ENCODE results near the gene TMEM69. TPM values are rescaled to one million over a fixed set of nuclear protein-coding genes. Genes with fewer than 3 reads are reported as not detected.
"Not testable (repeated sequence)": the region's sequence is repeated elsewhere in the genome, so short reads cannot be mapped to it uniquely, and the experiment has no call there.

The TMEM69 gene
- total and polyA plus RNA-seq, 2 of the 8 experiments (the other 6 are each of a cell fraction or from before 2014, with no cell fraction given), result 39.0 to 123 TPM

DNA sequence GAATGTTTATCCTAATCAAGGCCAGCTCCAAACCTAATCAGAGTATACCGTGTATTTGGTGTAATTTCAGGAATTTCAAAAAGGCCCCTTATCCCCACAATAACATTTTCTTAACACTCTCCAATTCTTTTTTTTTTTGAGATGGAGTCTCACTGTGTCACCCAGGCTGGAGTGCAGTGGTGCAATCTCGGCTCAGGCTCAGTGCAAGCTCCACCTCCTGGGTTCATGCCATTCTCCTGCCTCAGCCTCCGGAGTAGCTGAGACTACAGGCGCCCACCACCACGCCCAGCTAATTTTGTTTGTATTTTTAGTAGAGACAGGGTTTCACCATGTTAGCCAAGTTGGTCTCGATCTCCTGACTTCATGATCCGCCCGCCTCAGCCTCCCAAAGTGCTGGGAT lies 29.4 kb downstream of the TMEM69 start:
- not testable (repeated sequence) for H2BK15ac ChIP-seq (ENCODE audit: low read length); H3K36me3 ChIP-seq (ENCODE audit: control insufficient read depth in 2 of 4, insufficient read depth in 4 of 4, low read length in 3 of 4); H3K27me3 ChIP-seq (replicated peaks in 1 of 4; ENCODE audit: control insufficient read depth in 3 of 4, extremely low read depth in 1 of 4, insufficient read depth in 3 of 4, low read length in 3 of 4); H3K14ac ChIP-seq (ENCODE audit: insufficient read length); H3K4me3 ChIP-seq (ENCODE audit: extremely low read depth in 1 of 4, insufficient read depth in 2 of 4, low read depth in 3 of 4, low read length in 4 of 4); FAIRE-seq; H3K9ac ChIP-seq (replicated peaks in 1 of 4; ENCODE audit: extremely low read depth in 1 of 4, low read depth in 3 of 4, low read length in 3 of 4); H3K4me2 ChIP-seq (ENCODE audit: insufficient read depth in 1 of 2, low read depth in 2 of 2, low read length in 2 of 2); H3K56ac ChIP-seq (replicated peaks; ENCODE audit: insufficient read length, low read depth, low read length); H3K23me2 ChIP-seq (ENCODE audit: low read depth, low read length); H2BK5ac ChIP-seq (ENCODE audit: low read depth, low read length); H3K79me1 ChIP-seq (ENCODE audit: low read depth, low read length); H3K9me3 ChIP-seq (ENCODE audit: insufficient read depth in 2 of 2, low read depth in 1 of 2, low read length in 1 of 2); H3K4me1 ChIP-seq (replicated peaks in 1 of 4; ENCODE audit: control insufficient read depth in 3 of 4, insufficient read depth in 4 of 4, low read length in 3 of 4); H2BK120ac ChIP-seq (replicated peaks; ENCODE audit: low read depth, low read length); H4K8ac ChIP-seq (ENCODE audit: extremely low read depth, insufficient read depth, low read length); H2AK5ac ChIP-seq (ENCODE audit: low read depth, low read length); H4K91ac ChIP-seq (replicated peaks; ENCODE audit: insufficient read length, low read length); H4K20me1 ChIP-seq (replicated peaks in 1 of 2; ENCODE audit: control insufficient read depth in 1 of 2, insufficient read depth in 2 of 2, low read length in 2 of 2); H3K18ac ChIP-seq (ENCODE audit: extremely low read depth, low read length); DNase-seq (ENCODE audit: low read depth in 1 of 2, low spot score in 2 of 2); H2AFZ ChIP-seq (ENCODE audit: low read length); H2BK20ac ChIP-seq (ENCODE audit: low read length); H3K27ac ChIP-seq (ENCODE audit: low read depth, low read length); H3K23ac ChIP-seq (ENCODE audit: insufficient read length); H4K5ac ChIP-seq (ENCODE audit: insufficient read length, low read depth, low read length); H3K4ac ChIP-seq (replicated peaks; ENCODE audit: insufficient read length, low read depth, low read length); H3K79me2 ChIP-seq (ENCODE audit: control insufficient read depth in 1 of 2, insufficient read depth in 2 of 2, low read length in 2 of 2); H2BK12ac ChIP-seq (ENCODE audit: low read depth, low read length)
- ChIA-PET CTCF (ENCODE audit: partially characterized antibody) (interaction anchor here (2.2 kb wide), 1 partner anchor 17 kb away, joined by 8 read pairs; no protein-coding TSS in a partner anchor), POLR2A (ENCODE audit: partially characterized antibody) (interaction anchor here (0.9 kb wide), 1 partner anchor 31 kb away, joined by 3 read pairs; the partner anchor contains the start of gene GPBP1L1)
- 91% methylated on average over 8 of the region's 8 CpGs; no CpG with 5 or more reads in 1 of the 2 experiments for WGBS, 2 experiments (ENCODE audit: extremely low coverage in 1 of 2, insufficient coverage in 1 of 2, insufficient read length in 1 of 2, insufficient replicate concordance in 2 of 2, low coverage in 1 of 2, low lambda C conversion rate in 2 of 2, missing lambda C conversion rate in 1 of 2)
